ENCODE measurements around the gene CRBN.

Gene CRBN

GRCh38 chr3:3145831-3146230 is 33.7 kb downstream of the CRBN start:
- TF ChIP-seq ZFX (IDR thresholded peaks at IDR 0.05) (no peak), CTCF (conservative IDR thresholded peaks at IDR 0.05) (no peak)
- H3K27ac ChIP-seq = no peak overlapping the region

GRCh38 chr3:3141939-3142338 is 37.6 kb downstream of the CRBN start:
- no peak overlapping the region for H3K27ac ChIP-seq
- no peak for TF ChIP-seq ZFX (IDR thresholded peaks at IDR 0.05)
- TF ChIP-seq CTCF (conservative IDR thresholded peaks at IDR 0.05) = no peak

- TF ChIP-seq CTCF (conservative IDR thresholded peaks at IDR 0.05) = no peak
- no peak for TF ChIP-seq ZFX (IDR thresholded peaks at IDR 0.05)
Observed at GRCh38 chr3:3137526-3137925, 42.0 kb downstream of the CRBN start.

GRCh38 chr3:3134750-3135448 is 44.6 kb downstream of the CRBN start:
- no peak for TF ChIP-seq ZFX (IDR thresholded peaks at IDR 0.05)
- TF ChIP-seq CTCF (conservative IDR thresholded peaks at IDR 0.05) = no peak
- no peak overlapping the region for H3K27ac ChIP-seq

More at GRCh38 chr3:3137526-3137925, 42.0 kb downstream of the CRBN start:
- H3K27ac ChIP-seq = no peak overlapping the region

GRCh38 chr3:3133500-3133899 is 46.0 kb downstream of the CRBN start:
- no peak overlapping the region for H3K27ac ChIP-seq
- TF ChIP-seq CTCF (conservative IDR thresholded peaks at IDR 0.05) = no peak
- TF ChIP-seq ZFX (IDR thresholded peaks at IDR 0.05) = no peak

- H3K27ac ChIP-seq = no peak overlapping the region
- TF ChIP-seq ZFX (IDR thresholded peaks at IDR 0.05) (no peak), CTCF (conservative IDR thresholded peaks at IDR 0.05) (no peak)
Observed at GRCh38 chr3:3129579-3129978, 49.9 kb downstream of the CRBN start.

- TF ChIP-seq CTCF (conservative IDR thresholded peaks at IDR 0.05) (no peak), ZFX (IDR thresholded peaks at IDR 0.05) (no peak)
- peak overlapping the region; percentile 92 for H3K27ac ChIP-seq
Observed at GRCh38 chr3:3127432-3128010, 52.0 kb downstream of the CRBN start.
